Cardiac muscle cell (in vitro differentiated cells and primary cell): ENCODE measurements around the gene KLF4. TPM values are rescaled to one million over a fixed set of nuclear protein-coding genes. Genes with fewer than 3 reads are reported as not detected.

Experiments used
- DNase-seq, 2 donors: peaks; one replicate each; pipeline versions ENCODE4 v3.0.0 to v3.0.0-alpha.2; 2010 to 2017; ENCODE audit warnings: low read depth in 1 of 2, low spot score in 1 of 2
- H3K27ac ChIP-seq: fragments of 200-600 bp; sonication (generic); 2 replicates; pipeline ENCODE4 v1.5.1; 2016
- H3K27me3 ChIP-seq: fragments of 200-600 bp; sonication (generic); 2 replicates; pipeline ENCODE4 v1.6.0; 2016; ENCODE audit warnings: control low read depth
- H3K36me3 ChIP-seq: fragments of 200-600 bp; sonication (generic); 2 replicates; pipeline ENCODE4 v1.5.1; 2016; ENCODE audit warnings: control low read depth
- H3K4me1 ChIP-seq: fragments of 200-600 bp; sonication (generic); 2 replicates; pipeline ENCODE4 v1.8.1; 2017; ENCODE audit warnings: low read depth, mild to moderate bottlenecking, mixed run types
- H3K4me3 ChIP-seq: fragments of 200-600 bp; sonication (generic); 2 replicates; pipeline ENCODE4 v1.5.1; 2016; ENCODE audit warnings: mild to moderate bottlenecking
- H3K9me3 ChIP-seq: fragments of 200-600 bp; sonication (generic); 2 replicates; pipeline ENCODE4 v1.5.1; 2017; ENCODE audit warnings: low read depth, mild to moderate bottlenecking, control low read depth
- polyA plus RNA-seq: library from polyadenylated mRNA; unstranded; fragments of >200 nt; fragmentation: Nextera tagmentation; extraction: Ambion mirVana; gene quantifications from 2 replicates; pipeline ENCODE4 v1.2.1, GENCODE V29; 2016
- total RNA-seq: library from RNA; depleted of rRNA; stranded (reverse); fragments of >200 nt; gene quantifications from 2 replicates; pipeline ENCODE4 v1.2.3, GENCODE V29; 2016
- TF ChIP-seq, protein P1 (sequence below): IDR thresholded peaks from 2 replicates; pipeline ENCODE4 v1.5.1; 2012; ENCODE audit warnings: low read depth, mild to moderate bottlenecking, low read length

Gene KLF4
- total and polyA plus RNA-seq, 2 experiments from 2014 or later: 1.4 TPM; not detected in 1

DNA sequence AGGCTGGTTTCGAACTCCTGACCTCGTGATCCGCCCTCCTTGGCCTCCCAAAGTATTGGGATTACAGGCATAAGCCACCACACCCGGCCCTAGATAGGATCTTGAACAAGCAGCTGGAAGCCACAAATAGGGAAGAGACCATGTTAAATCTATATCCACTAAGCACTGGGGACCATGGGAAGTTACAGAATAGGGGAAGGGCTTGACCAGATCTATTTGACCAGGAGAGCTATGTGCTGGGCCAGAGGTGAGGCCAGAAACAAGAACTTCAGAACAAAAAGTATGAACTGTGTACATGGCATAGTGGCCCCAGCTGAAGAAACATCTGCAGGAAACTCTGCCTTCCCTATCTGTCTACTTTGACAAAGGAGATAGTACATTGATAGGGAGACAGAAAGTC is 10.8 kb downstream of the KLF4 start:
- Histone ChIP-seq H3K36me3 (no peaks in the 10 kb centered on the region), H3K9me3 (no peaks in the 10 kb centered on the region), H3K4me1 (no peaks in the 10 kb centered on the region), H3K27me3 (peaks cover 7% of the 10 kb centered on the region), H3K27ac (no peak overlapping the region), H3K4me3 (no peak overlapping the region)
- no peak for DNase-seq
- TF ChIP-seq, protein P1, sequence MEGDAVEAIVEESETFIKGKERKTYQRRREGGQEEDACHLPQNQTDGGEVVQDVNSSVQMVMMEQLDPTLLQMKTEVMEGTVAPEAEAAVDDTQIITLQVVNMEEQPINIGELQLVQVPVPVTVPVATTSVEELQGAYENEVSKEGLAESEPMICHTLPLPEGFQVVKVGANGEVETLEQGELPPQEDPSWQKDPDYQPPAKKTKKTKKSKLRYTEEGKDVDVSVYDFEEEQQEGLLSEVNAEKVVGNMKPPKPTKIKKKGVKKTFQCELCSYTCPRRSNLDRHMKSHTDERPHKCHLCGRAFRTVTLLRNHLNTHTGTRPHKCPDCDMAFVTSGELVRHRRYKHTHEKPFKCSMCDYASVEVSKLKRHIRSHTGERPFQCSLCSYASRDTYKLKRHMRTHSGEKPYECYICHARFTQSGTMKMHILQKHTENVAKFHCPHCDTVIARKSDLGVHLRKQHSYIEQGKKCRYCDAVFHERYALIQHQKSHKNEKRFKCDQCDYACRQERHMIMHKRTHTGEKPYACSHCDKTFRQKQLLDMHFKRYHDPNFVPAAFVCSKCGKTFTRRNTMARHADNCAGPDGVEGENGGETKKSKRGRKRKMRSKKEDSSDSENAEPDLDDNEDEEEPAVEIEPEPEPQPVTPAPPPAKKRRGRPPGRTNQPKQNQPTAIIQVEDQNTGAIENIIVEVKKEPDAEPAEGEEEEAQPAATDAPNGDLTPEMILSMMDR: no peak

DNA sequence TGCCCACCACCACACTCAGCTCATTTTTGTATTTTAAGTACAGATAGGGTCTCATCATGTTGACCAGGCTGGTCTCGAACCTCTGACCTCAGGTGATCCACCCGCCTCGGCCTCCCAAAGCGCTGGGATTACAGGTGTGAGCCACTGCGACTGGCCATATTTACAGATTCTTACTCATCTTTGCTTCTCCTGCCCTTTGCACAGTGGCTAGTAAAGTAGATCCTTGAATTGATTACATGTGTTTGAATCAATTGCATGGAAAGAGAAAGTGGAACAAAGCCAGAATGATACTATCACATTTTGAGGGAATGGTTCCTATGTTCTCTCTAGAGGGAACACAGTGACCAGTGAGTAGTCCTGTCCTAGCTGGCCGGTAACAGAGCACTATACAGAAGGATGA is 15.4 kb downstream of the KLF4 start:
- no peaks in the 10 kb centered on the region for H3K36me3 ChIP-seq
- no peak overlapping the region for H3K4me3 ChIP-seq
- H3K9me3 ChIP-seq: no peaks in the 10 kb centered on the region
- H3K27ac ChIP-seq: no peak overlapping the region
- TF ChIP-seq, protein P1: no peak
- no peaks in the 10 kb centered on the region for H3K4me1 ChIP-seq
- peaks cover 4% of the 10 kb centered on the region for H3K27me3 ChIP-seq
- DNase-seq: no peak

DNA sequence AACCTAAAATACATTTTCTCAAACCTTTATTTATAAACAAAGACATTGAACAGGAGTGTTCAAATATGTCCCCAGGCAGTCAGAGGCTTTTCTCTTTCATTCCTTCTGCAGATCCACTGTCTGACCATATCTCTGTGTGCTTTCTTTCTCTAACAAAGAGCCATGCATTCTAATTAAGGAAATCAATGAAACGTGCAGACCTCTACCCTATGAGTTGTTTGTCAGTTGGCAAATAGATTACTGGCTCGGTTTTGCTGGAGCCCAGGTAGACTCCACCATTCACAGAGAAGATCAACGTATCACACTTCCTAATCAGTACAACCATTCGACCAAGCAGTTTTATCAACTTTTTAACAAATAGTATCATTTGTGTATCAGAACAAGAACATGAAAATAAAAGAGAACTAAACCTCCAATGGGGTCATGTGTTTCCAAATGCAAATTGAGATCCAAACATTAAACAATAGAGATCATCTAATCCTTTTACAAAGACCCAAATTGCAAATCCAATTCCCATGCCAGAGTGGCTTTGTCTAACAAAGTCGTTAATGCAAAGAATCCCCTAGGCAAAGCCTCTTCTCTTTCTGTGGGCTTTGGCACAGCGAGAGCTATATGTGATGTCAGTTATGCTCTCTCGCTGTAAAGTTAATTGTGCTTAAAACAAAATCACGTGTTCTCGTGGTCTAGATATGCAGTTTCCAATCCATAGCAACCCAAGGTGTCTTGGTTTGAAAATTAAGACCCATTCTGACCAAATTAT is 16.8 kb downstream of the KLF4 start:
- DNase-seq: no peak
- Histone ChIP-seq H3K27ac (no peak overlapping the region), H3K4me3 (no peak overlapping the region)

DNA sequence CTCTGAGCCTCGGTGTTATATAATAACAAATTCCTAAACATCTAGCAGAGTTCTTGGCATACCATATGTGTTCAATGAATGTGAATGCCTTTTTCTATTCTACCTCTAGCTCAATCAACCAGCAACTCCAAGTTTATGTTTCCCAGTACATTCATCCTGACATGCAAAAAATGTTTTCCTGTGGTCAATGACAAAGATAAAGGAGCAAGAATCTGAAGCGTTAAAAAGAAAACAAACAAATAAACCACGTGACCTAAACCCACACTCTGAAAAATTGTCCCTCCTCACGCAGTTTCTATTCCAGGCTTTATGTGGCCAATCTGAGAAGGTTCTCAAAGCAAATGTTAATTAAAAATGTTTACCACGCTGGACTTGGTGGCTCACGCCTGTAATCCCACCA is 18.0 kb downstream of the KLF4 start:
- no peaks in the 10 kb centered on the region for H3K4me1 ChIP-seq
- H3K9me3 ChIP-seq: no peaks in the 10 kb centered on the region
- no peak for DNase-seq

More for the DNA sequence above, 16.8 kb downstream of the KLF4 start:
- TF ChIP-seq, protein P1: no peak
- Histone ChIP-seq H3K4me1 (no peaks in the 10 kb centered on the region), H3K36me3 (no peaks in the 10 kb centered on the region), H3K27me3 (peaks cover 17% of the 10 kb centered on the region), H3K9me3 (no peaks in the 10 kb centered on the region)

DNA sequence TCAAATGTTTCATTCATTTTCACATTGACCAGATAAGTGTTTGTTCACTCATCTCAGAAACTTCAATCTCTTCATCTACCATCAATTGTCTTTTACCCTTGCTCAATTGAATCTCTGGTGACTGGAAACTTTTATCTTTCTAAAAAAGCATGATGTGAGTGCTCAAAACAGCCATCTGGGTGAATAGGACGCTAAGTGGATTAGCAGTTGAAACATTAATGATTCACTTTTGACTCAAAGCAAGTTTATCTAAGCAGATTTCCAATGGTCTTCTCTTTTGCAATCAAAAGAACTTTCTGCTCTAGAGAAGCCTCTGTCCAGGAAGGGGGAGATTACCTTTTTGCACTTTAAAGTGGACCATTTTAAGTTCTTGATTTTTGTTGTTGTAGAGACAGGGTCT is 22.2 kb downstream of the KLF4 start:
- no peaks in the 10 kb centered on the region for H3K4me1 ChIP-seq
- no peaks in the 10 kb centered on the region for H3K9me3 ChIP-seq
- H3K36me3 ChIP-seq: no peaks in the 10 kb centered on the region
- TF ChIP-seq, protein P1: no peak
- H3K27ac ChIP-seq: no peak overlapping the region
- H3K27me3 ChIP-seq: peaks cover 62% of the 10 kb centered on the region
- DNase-seq: no peak
- H3K4me3 ChIP-seq: no peak overlapping the region

More for the DNA sequence above, 18.0 kb downstream of the KLF4 start:
- TF ChIP-seq, protein P1: no peak
- Histone ChIP-seq H3K27ac (no peak overlapping the region), H3K36me3 (no peaks in the 10 kb centered on the region), H3K27me3 (peaks cover 30% of the 10 kb centered on the region), H3K4me3 (no peak overlapping the region)
